H9 (cell line): Measurements from ENCODE around the gene RIMOC1. TPM values are rescaled to one million over a fixed set of nuclear protein-coding genes. Genes with fewer than 3 reads are reported as not detected.
"Not testable (repeated sequence)": the region's sequence is repeated elsewhere in the genome, so short reads cannot be mapped to it uniquely, and the experiment has no call there.

Experiments
- DNase-seq: peaks from one replicate; pipeline ENCODE4 v3.0.0-alpha.2; 2017
- H2AFZ ChIP-seq: one replicate; pipeline ENCODE4 v1.6.1; 2013; ENCODE audit warnings: mild to moderate bottlenecking, low read length, control low read depth, moderate library complexity
- H2AK5ac ChIP-seq: 2 replicates; pipeline ENCODE4 v1.6.1; 2013; ENCODE audit warnings: low read length, control low read depth, mixed read lengths; ENCODE audit not compliant: insufficient read length
- H2BK120ac ChIP-seq: one replicate; pipeline ENCODE4 v1.6.1; 2013; ENCODE audit warnings: low read depth, mild to moderate bottlenecking, low read length, control low read depth, inconsistent platforms; ENCODE audit not compliant: poor library complexity, severe bottlenecking
- H2BK12ac ChIP-seq: 2 replicates; pipeline ENCODE4 v1.6.1; 2013; ENCODE audit warnings: low read length, control low read depth, mixed read lengths, low read depth; ENCODE audit not compliant: insufficient read length
- H2BK15ac ChIP-seq: 2 replicates; pipeline ENCODE4 v1.6.1; 2013; ENCODE audit warnings: low read depth, low read length, control low read depth
- H2BK20ac ChIP-seq: one replicate; pipeline ENCODE4 v1.6.1; 2013; ENCODE audit warnings: low read depth, mild to moderate bottlenecking, low read length, control low read depth, inconsistent platforms; ENCODE audit not compliant: poor library complexity, severe bottlenecking
- H2BK5ac ChIP-seq: 2 replicates; pipeline ENCODE4 v1.6.1; 2013; ENCODE audit warnings: low read length, control low read depth, mixed read lengths; ENCODE audit not compliant: insufficient read length
- H3K14ac ChIP-seq: 2 replicates; pipeline ENCODE4 v1.6.1; 2013; ENCODE audit warnings: low read length, control low read depth; ENCODE audit not compliant: insufficient read depth
- H3K18ac ChIP-seq: 2 replicates; pipeline ENCODE4 v1.6.1; 2013; ENCODE audit warnings: low read depth, mild to moderate bottlenecking, mixed read lengths, low read length, control low read depth; ENCODE audit not compliant: insufficient read length
- H3K23ac ChIP-seq: 2 replicates; pipeline ENCODE4 v1.6.1; 2013; ENCODE audit warnings: low read length, control low read depth, mixed read lengths, low read depth; ENCODE audit not compliant: insufficient read length
- H3K23me2 ChIP-seq: 2 replicates; pipeline ENCODE4 v1.6.1; 2013; ENCODE audit warnings: low read depth, mild to moderate bottlenecking, mixed read lengths, low read length, control low read depth; ENCODE audit not compliant: insufficient read length, poor library complexity, severe bottlenecking
- H3K27ac ChIP-seq: 2 replicates; pipeline ENCODE4 v1.5.1; 2013; ENCODE audit warnings: low read length, control low read depth, mixed read lengths, low read depth; ENCODE audit not compliant: insufficient read length
- H3K27me3 ChIP-seq: 2 replicates; pipeline ENCODE4 v1.6.1; 2013; ENCODE audit warnings: low read length, control low read depth, inconsistent platforms; ENCODE audit not compliant: insufficient read depth
- H3K4ac ChIP-seq: 2 replicates; pipeline ENCODE4 v1.6.1; 2013; ENCODE audit warnings: low read depth, mild to moderate bottlenecking, control low read depth, inconsistent platforms, low read length, moderate library complexity
- H3K4me1 ChIP-seq: 2 replicates; pipeline ENCODE4 v1.6.1; 2013; ENCODE audit warnings: low read length, control low read depth, inconsistent platforms; ENCODE audit not compliant: insufficient read depth
- H3K4me2 ChIP-seq: 2 replicates; pipeline ENCODE4 v1.6.1; 2013; ENCODE audit warnings: low read length, control low read depth, mixed read lengths; ENCODE audit not compliant: insufficient read length, insufficient read depth
- H3K56ac ChIP-seq: 2 replicates; pipeline ENCODE4 v1.6.1; 2013; ENCODE audit warnings: low read depth, mild to moderate bottlenecking, mixed read lengths, low read length, control low read depth; ENCODE audit not compliant: insufficient read length
- H3K79me1 ChIP-seq: 2 replicates; pipeline ENCODE4 v1.6.1; 2013; ENCODE audit warnings: low read depth, mild to moderate bottlenecking, moderate library complexity, low read length, control low read depth, inconsistent platforms; ENCODE audit not compliant: insufficient read depth, poor library complexity, severe bottlenecking
- H3K79me2 ChIP-seq: 2 replicates; pipeline ENCODE4 v1.6.1; 2013; ENCODE audit warnings: low read length, control low read depth, inconsistent platforms; ENCODE audit not compliant: insufficient read depth
- H3K9ac ChIP-seq: 2 replicates; pipeline ENCODE4 v1.6.1; 2013; ENCODE audit warnings: low read length, control low read depth, mixed read lengths; ENCODE audit not compliant: insufficient read length; ENCODE audit errors: extremely low read depth
- H3K9me3 ChIP-seq: one replicate; pipeline ENCODE4 v1.6.1; 2013; ENCODE audit warnings: low read depth, low read length, inconsistent platforms; ENCODE audit not compliant: control insufficient read depth
- H3T11ph ChIP-seq: one replicate; pipeline ENCODE4 v1.6.1; 2013; ENCODE audit warnings: mild to moderate bottlenecking, low read length, control low read depth, inconsistent platforms
- H4K20me1 ChIP-seq: one replicate; pipeline ENCODE4 v1.6.1; 2013; ENCODE audit not compliant: control insufficient read depth, insufficient read length, insufficient read depth
- H4K5ac ChIP-seq: 2 replicates; pipeline ENCODE4 v1.6.1; 2013; ENCODE audit warnings: low read depth, mild to moderate bottlenecking, mixed read lengths, low read length, control low read depth; ENCODE audit not compliant: insufficient read length
- H4K8ac ChIP-seq: replicated peaks from 2 replicates; pipeline ENCODE4 v1.6.1; 2013; ENCODE audit warnings: low read length, control low read depth, mixed read lengths, low read depth; ENCODE audit not compliant: insufficient read length
- H4K91ac ChIP-seq: 2 replicates; pipeline ENCODE4 v1.6.1; 2013; ENCODE audit warnings: low read depth, mild to moderate bottlenecking, moderate library complexity, mixed read lengths, low read length, control low read depth; ENCODE audit not compliant: insufficient read length
- H3K27ac Mint-ChIP-seq, 3 experiments: 2 replicates in 2 of 3; 3 replicates in 1 of 3; pipeline ENCODE4 v1.8.0; 2020 to 2021; ENCODE audit warnings: mixed read lengths in 3 of 3, mild to moderate bottlenecking in 1 of 3, moderate library complexity in 1 of 3
- H3K27me3 Mint-ChIP-seq: 2 replicates; pipeline ENCODE4 v1.8.0; 2021; ENCODE audit warnings: low read depth, mild to moderate bottlenecking, moderate library complexity, mixed read lengths
- H3K36me3 Mint-ChIP-seq, 3 experiments: 2 replicates in 2 of 3; 3 replicates in 1 of 3; pipeline ENCODE4 v1.8.0; 2020 to 2021; ENCODE audit warnings: low read depth in 3 of 3, mixed read lengths in 3 of 3; ENCODE audit not compliant: insufficient read depth in 1 of 3
- H3K4me1 Mint-ChIP-seq, 2 experiments: 2 replicates each; pipeline ENCODE4 v1.8.0; 2020; ENCODE audit warnings: mixed read lengths in 2 of 2
- H3K4me3 Mint-ChIP-seq, 2 experiments: 2 replicates in 1 of 2; 3 replicates in 1 of 2; pipeline ENCODE4 v1.8.0; 2020 to 2021; ENCODE audit warnings: mild to moderate bottlenecking in 2 of 2, mixed read lengths in 2 of 2, moderate library complexity in 1 of 2
- H3K9me3 Mint-ChIP-seq, 2 experiments: 2 replicates in 1 of 2; 3 replicates in 1 of 2; pipeline ENCODE4 v1.8.0; 2020; ENCODE audit warnings: mild to moderate bottlenecking in 2 of 2, mixed read lengths in 2 of 2, moderate library complexity in 1 of 2
- WGBS: extraction: QIAGEN DNeasy Blood & Tissue Kit; methylation state at CpG from one replicate; pipeline ENCODE4 v1.1.7; 2013; ENCODE audit warnings: missing lambda C conversion rate, low lambda C conversion rate, mixed read lengths; ENCODE audit not compliant: insufficient read length; ENCODE audit errors: extremely low coverage; 5-methylcytosine and 5-hydroxymethylcytosine counted together
- total RNA-seq: library from RNA; stranded (reverse); gene quantifications from 2 replicates; pipeline ENCODE4 v1.2.1, GENCODE V29; 2021
- TF ChIP-seq, protein P1 (sequence below): fragments of 200-600 bp; sonication (generic); conservative IDR thresholded peaks from 3 replicates; pipeline ENCODE4 v1.8.0; 2021; ENCODE audit warnings: antibody characterized with exemption, mild to moderate bottlenecking

RIMOC1 gene
- total RNA-seq, 1 experiment from 2014 or later: 43.3 TPM

DNA sequence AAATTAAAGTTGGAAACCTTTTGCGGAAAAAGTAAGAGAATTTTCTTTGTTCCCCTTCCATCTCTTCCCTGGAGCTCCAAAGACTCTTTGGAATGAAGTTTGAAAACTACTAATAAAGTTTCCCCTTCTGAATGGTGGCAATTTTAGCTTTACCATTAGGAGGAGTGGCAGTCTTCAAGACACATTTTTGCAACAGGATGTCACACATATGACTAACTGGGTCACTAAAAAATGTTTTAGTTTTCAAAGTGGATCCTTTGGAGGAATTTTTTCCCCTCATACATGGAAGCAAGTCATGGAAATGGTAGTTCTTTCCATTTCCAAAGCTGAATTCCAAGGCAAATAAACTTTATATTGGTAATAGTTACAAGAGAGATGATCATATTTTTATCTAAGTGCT lies 36.5 kb downstream of the RIMOC1 start:
- Histone ChIP-seq H3K79me1 (no peaks in the 10 kb centered on the region), H3K23ac (no peak overlapping the region)

DNA sequence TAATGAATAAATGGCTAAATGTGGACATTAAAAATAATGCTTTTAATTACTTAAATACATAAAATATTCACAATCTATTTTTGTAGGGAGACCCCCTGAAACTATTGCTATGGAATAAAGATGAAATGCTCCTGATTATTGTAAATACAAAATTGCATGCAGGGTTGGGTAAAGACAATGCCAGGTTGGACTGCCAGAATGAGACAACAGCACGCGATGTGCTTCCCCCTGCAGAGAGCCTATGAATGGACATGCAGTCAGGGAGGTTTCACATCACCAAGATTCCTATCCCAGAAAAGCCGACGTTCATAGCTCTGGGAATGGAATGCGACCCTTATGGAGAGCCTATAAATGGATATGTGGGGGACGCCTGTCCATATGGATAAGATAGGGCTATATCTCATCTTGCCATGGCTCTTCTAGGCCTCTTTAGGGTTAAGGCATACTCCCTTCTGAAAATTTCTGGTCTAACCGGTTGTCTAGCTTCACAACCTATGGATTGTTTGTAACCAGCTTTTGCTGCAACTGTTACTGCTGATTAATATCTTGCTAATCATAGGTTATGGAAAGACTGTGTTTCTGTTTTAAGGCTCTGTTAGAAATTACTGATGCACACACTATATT lies 41.3 kb downstream of the RIMOC1 start:
- H2AK5ac ChIP-seq, H4K8ac ChIP-seq, H3K79me2 ChIP-seq, H2BK120ac ChIP-seq, H2BK20ac ChIP-seq, H3K27ac Mint-ChIP-seq, H3T11ph ChIP-seq, H3K18ac ChIP-seq, H2BK5ac ChIP-seq, H3K79me1 ChIP-seq, H3K14ac ChIP-seq, H4K5ac ChIP-seq, H4K20me1 ChIP-seq, H2BK15ac ChIP-seq, H2AFZ ChIP-seq, H2BK12ac ChIP-seq, H4K91ac ChIP-seq, H3K27me3 Mint-ChIP-seq, DNase-seq, H3K36me3 Mint-ChIP-seq, H3K27me3 ChIP-seq, H3K9me3 ChIP-seq, H3K27ac ChIP-seq, H3K4ac ChIP-seq, H3K56ac ChIP-seq, H3K23me2 ChIP-seq, H3K23ac ChIP-seq, H3K4me1 Mint-ChIP-seq, H3K9me3 Mint-ChIP-seq, H3K4me3 Mint-ChIP-seq, H3K9ac ChIP-seq, H3K4me1 ChIP-seq, H3K4me2 ChIP-seq: not testable (repeated sequence)
- no CpG with 5 or more reads among the region's 7 CpGs for WGBS

More for the DNA sequence above, 36.5 kb downstream of the RIMOC1 start:
- Mint-ChIP-seq H3K9me3 (no peaks in the 10 kb centered on the region), H3K4me1 (peaks cover 0 to under 1% of the 10 kb centered on the region in 2 experiments; a peak in 1 of 4 replicates), H3K4me3 (no peak overlapping the region), H3K27me3 (no peaks in the 10 kb centered on the region), H3K27ac (no peak overlapping the region), H3K36me3 (no peaks in the 10 kb centered on the region)
- H3K14ac ChIP-seq: no peak overlapping the region
- no peak overlapping the region for H2BK12ac ChIP-seq
- H4K5ac ChIP-seq: no peak overlapping the region
- no peaks in the 10 kb centered on the region for H4K20me1 ChIP-seq
- no peaks in the 10 kb centered on the region for H3K27me3 ChIP-seq
- no peak overlapping the region for H4K91ac ChIP-seq
- H3K4me1 ChIP-seq: no peaks in the 10 kb centered on the region
- H2BK5ac ChIP-seq: no peak overlapping the region
- no peak overlapping the region for H2AFZ ChIP-seq
- no peak for DNase-seq
- no peak overlapping the region for H2AK5ac ChIP-seq
- no peak overlapping the region for H2BK120ac ChIP-seq
- H3K23me2 ChIP-seq: no peaks in the 10 kb centered on the region
- no peak overlapping the region for H3K4me2 ChIP-seq
- H3K56ac ChIP-seq: no peak overlapping the region
- no peak overlapping the region for H2BK15ac ChIP-seq
- H3K9ac ChIP-seq: no peak overlapping the region
- H3K9me3 ChIP-seq: no peaks in the 10 kb centered on the region
- H3K27ac ChIP-seq: no peak overlapping the region
- TF ChIP-seq, protein P1, sequence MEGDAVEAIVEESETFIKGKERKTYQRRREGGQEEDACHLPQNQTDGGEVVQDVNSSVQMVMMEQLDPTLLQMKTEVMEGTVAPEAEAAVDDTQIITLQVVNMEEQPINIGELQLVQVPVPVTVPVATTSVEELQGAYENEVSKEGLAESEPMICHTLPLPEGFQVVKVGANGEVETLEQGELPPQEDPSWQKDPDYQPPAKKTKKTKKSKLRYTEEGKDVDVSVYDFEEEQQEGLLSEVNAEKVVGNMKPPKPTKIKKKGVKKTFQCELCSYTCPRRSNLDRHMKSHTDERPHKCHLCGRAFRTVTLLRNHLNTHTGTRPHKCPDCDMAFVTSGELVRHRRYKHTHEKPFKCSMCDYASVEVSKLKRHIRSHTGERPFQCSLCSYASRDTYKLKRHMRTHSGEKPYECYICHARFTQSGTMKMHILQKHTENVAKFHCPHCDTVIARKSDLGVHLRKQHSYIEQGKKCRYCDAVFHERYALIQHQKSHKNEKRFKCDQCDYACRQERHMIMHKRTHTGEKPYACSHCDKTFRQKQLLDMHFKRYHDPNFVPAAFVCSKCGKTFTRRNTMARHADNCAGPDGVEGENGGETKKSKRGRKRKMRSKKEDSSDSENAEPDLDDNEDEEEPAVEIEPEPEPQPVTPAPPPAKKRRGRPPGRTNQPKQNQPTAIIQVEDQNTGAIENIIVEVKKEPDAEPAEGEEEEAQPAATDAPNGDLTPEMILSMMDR: no peak
- H3K4ac ChIP-seq: no peak overlapping the region
- H3K79me2 ChIP-seq: no peaks in the 10 kb centered on the region
- H3K18ac ChIP-seq: no peak overlapping the region
- no CpG with 5 or more reads among the region's 1 CpG for WGBS
- no peak overlapping the region for H2BK20ac ChIP-seq
- H4K8ac ChIP-seq: no peak overlapping the region
- H3T11ph ChIP-seq: no peak overlapping the region
